ENCODE measurements around the gene ATP10A.
A peak's percentile ranks its signal among the peaks of the same experiment; 100 is the strongest.
"Not testable (repeated sequence)": the region's sequence is repeated elsewhere in the genome, so short reads cannot be mapped to it uniquely, and the experiment has no call there.

The ATP10A gene

GRCh38 chr15:25643120-25643519 lies 220.0 kb downstream of the ATP10A start:
- Histone ChIP-seq H3K9me3 (replicated peaks in 1 of 2; ENCODE audit: control insufficient read depth in 2 of 2, insufficient read depth in 1 of 2, low read depth in 1 of 2, low read length in 2 of 2) (peaks cover 0 to 3% of the 10 kb centered on the region in 2 donors), H3K23ac (ENCODE audit: low read depth, low read length, poor library complexity) (no peak overlapping the region), H3K4me3 (ENCODE audit: low read length in 2 of 2) (no peak overlapping the region), H3K4me1 (ENCODE audit: control insufficient read depth in 2 of 2, insufficient read depth in 1 of 2, low read depth in 1 of 2, low read length in 2 of 2) (peaks cover 24 to 38% of the 10 kb centered on the region in 2 donors), H3K18ac (ENCODE audit: low read length) (no peak overlapping the region), H3K27me3 (ENCODE audit: control insufficient read depth in 3 of 3, insufficient read depth in 3 of 3, low read depth in 1 of 3, low read length in 3 of 3) (no peaks in the 10 kb centered on the region), H3K14ac (ENCODE audit: low read length) (no peak overlapping the region), H3K27ac (replicated peaks; ENCODE audit: low read length) (no peak overlapping the region), H2AFZ (ENCODE audit: low read length) (peak overlapping the region; percentile 78), H3K4me2 (ENCODE audit: insufficient read depth, low read length, poor library complexity, severe bottlenecking) (no peak overlapping the region), H2BK5ac (ENCODE audit: low read length) (no peak overlapping the region), H4K8ac (ENCODE audit: low read depth, low read length) (no peak overlapping the region), H4K91ac (ENCODE audit: low read depth, low read length, poor library complexity) (no peak overlapping the region), H2AK5ac (ENCODE audit: low read depth, low read length) (no peak overlapping the region), H3K79me1 (ENCODE audit: low read depth, low read length) (no peaks in the 10 kb centered on the region), H3K9ac (ENCODE audit: low read depth, low read length, poor library complexity) (no peak overlapping the region), H2BK12ac (ENCODE audit: low read length) (no peak overlapping the region), H3K36me3 (replicated peaks in 1 of 2; ENCODE audit: control insufficient read depth in 2 of 2, insufficient read depth in 2 of 2, low read length in 2 of 2) (no peaks in the 10 kb centered on the region), H2BK15ac (ENCODE audit: low read length) (no peak overlapping the region), H2BK120ac (ENCODE audit: low read depth, low read length) (no peak overlapping the region), H3K4ac (ENCODE audit: low read length) (no peak overlapping the region)
- no CpG with 5 or more reads among the region's 4 CpGs for WGBS, 2 donors (ENCODE audit: extremely low coverage in 2 of 2, insufficient read length in 2 of 2, insufficient replicate concordance in 1 of 2)
- no peak for DNase-seq (ENCODE audit: low spot score)

DNA sequence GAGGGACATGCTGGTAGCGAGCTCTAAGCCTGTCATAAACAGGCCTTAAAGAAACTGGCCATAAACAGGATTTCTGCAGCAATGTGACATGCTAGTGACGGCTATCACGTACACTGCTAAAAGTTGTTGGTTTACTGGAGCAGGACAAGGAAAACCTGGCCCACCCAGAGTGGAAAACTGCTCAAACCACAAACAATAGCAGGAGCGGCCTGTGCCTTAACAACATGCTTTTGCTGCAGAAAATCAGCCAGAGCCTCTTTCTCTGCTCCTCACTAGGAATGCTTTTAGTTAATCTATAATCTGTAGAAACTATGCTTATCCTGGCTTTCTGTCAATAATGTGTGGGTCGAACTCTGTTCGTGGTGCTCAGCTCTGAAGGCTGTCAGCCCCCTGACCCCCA lies 221.4 kb downstream of the ATP10A start:
- H2BK5ac ChIP-seq (ENCODE audit: low read length): no peak overlapping the region
- H2BK12ac ChIP-seq (ENCODE audit: low read length): no peak overlapping the region
- H2BK120ac ChIP-seq (ENCODE audit: low read depth, low read length): no peak overlapping the region
- DNase-seq (ENCODE audit: low spot score): no peak
- H2AK5ac ChIP-seq (ENCODE audit: low read depth, low read length): no peak overlapping the region
- H3K18ac ChIP-seq (ENCODE audit: low read length): no peak overlapping the region
- H2BK15ac ChIP-seq (ENCODE audit: low read length): no peak overlapping the region
- H3K27ac ChIP-seq (replicated peaks; ENCODE audit: low read length): no peak overlapping the region
- H4K8ac ChIP-seq (ENCODE audit: low read depth, low read length): no peak overlapping the region
- no peaks in the 10 kb centered on the region for H3K27me3 ChIP-seq (ENCODE audit: control insufficient read depth in 3 of 3, insufficient read depth in 3 of 3, low read depth in 1 of 3, low read length in 3 of 3)
- peaks cover 0 to 3% of the 10 kb centered on the region in 2 donors for H3K9me3 ChIP-seq (replicated peaks in 1 of 2; ENCODE audit: control insufficient read depth in 2 of 2, insufficient read depth in 1 of 2, low read depth in 1 of 2, low read length in 2 of 2)
- H3K4me1 ChIP-seq (ENCODE audit: control insufficient read depth in 2 of 2, insufficient read depth in 1 of 2, low read depth in 1 of 2, low read length in 2 of 2): peaks cover 24 to 38% of the 10 kb centered on the region in 2 donors
- no peaks in the 10 kb centered on the region for H3K36me3 ChIP-seq (replicated peaks in 1 of 2; ENCODE audit: control insufficient read depth in 2 of 2, insufficient read depth in 2 of 2, low read length in 2 of 2)
- no peak overlapping the region for H3K23ac ChIP-seq (ENCODE audit: low read depth, low read length, poor library complexity)
- no peaks in the 10 kb centered on the region for H3K79me1 ChIP-seq (ENCODE audit: low read depth, low read length)
- H3K4ac ChIP-seq (ENCODE audit: low read length): no peak overlapping the region
- no peak overlapping the region for H3K9ac ChIP-seq (ENCODE audit: low read depth, low read length, poor library complexity)
- H4K91ac ChIP-seq (ENCODE audit: low read depth, low read length, poor library complexity): no peak overlapping the region
- no peak overlapping the region for H3K14ac ChIP-seq (ENCODE audit: low read length)
- H2AFZ ChIP-seq (ENCODE audit: low read length): peak overlapping the region; percentile 72
- WGBS, 2 donors (ENCODE audit: extremely low coverage in 2 of 2, insufficient read length in 2 of 2, insufficient replicate concordance in 1 of 2): no CpG with 5 or more reads among the region's 6 CpGs
- H3K4me2 ChIP-seq (ENCODE audit: insufficient read depth, low read length, poor library complexity, severe bottlenecking): no peak overlapping the region
- H3K4me3 ChIP-seq (ENCODE audit: low read length in 2 of 2): no peak overlapping the region

DNA sequence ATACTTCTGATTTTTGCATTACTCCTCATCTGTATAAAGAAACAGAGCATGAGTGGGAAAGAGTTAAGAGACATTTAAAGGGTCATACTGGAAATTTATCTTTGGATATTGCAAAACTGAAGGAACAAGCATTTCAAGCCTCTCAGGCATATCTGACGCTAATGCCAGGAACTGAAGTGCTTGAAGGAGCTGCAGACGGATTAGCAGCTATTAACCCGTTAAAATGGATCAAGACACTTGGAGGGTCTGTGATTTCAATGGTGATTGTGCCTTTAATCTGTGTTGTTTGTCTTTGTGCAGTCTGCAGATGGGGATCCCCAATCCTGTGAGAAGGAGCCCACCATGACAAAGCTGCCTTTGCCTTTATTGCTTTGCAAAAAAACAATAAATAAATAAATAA lies 221.8 kb downstream of the ATP10A start:
- Histone ChIP-seq H3K9ac (ENCODE audit: low read depth, low read length, poor library complexity) (no peak overlapping the region), H3K18ac (ENCODE audit: low read length) (no peak overlapping the region), H2BK12ac (ENCODE audit: low read length) (no peak overlapping the region), H4K8ac (ENCODE audit: low read depth, low read length) (no peak overlapping the region), H2AFZ (ENCODE audit: low read length) (peak overlapping the region; percentile 72), H3K14ac (ENCODE audit: low read length) (no peak overlapping the region), H3K4me3 (ENCODE audit: low read length in 2 of 2) (no peak overlapping the region), H3K23ac (ENCODE audit: low read depth, low read length, poor library complexity) (no peak overlapping the region), H3K36me3 (replicated peaks in 1 of 2; ENCODE audit: control insufficient read depth in 2 of 2, insufficient read depth in 2 of 2, low read length in 2 of 2) (no peaks in the 10 kb centered on the region), H2AK5ac (ENCODE audit: low read depth, low read length) (no peak overlapping the region), H4K91ac (ENCODE audit: low read depth, low read length, poor library complexity) (no peak overlapping the region), H3K4ac (ENCODE audit: low read length) (no peak overlapping the region), H2BK15ac (ENCODE audit: low read length) (no peak overlapping the region), H2BK120ac (ENCODE audit: low read depth, low read length) (no peak overlapping the region), H2BK5ac (ENCODE audit: low read length) (no peak overlapping the region), H3K4me1 (ENCODE audit: control insufficient read depth in 2 of 2, insufficient read depth in 1 of 2, low read depth in 1 of 2, low read length in 2 of 2) (peaks cover 26 to 38% of the 10 kb centered on the region in 2 donors), H3K27me3 (ENCODE audit: control insufficient read depth in 3 of 3, insufficient read depth in 3 of 3, low read depth in 1 of 3, low read length in 3 of 3) (no peaks in the 10 kb centered on the region), H3K79me1 (ENCODE audit: low read depth, low read length) (no peaks in the 10 kb centered on the region), H3K27ac (replicated peaks; ENCODE audit: low read length) (no peak overlapping the region), H3K4me2 (ENCODE audit: insufficient read depth, low read length, poor library complexity, severe bottlenecking) (no peak overlapping the region), H3K9me3 (replicated peaks in 1 of 2; ENCODE audit: control insufficient read depth in 2 of 2, insufficient read depth in 1 of 2, low read depth in 1 of 2, low read length in 2 of 2) (peaks cover 0 to 3% of the 10 kb centered on the region in 2 donors)
- DNase-seq (ENCODE audit: low spot score): no peak
- WGBS, 2 donors (ENCODE audit: extremely low coverage in 2 of 2, insufficient read length in 2 of 2, insufficient replicate concordance in 1 of 2): no CpG with 5 or more reads among the region's 3 CpGs

GRCh38 chr15:25640959-25641358 lies 222.2 kb downstream of the ATP10A start:
- not testable (repeated sequence) for H2BK5ac ChIP-seq (ENCODE audit: low read length); H3K9ac ChIP-seq (ENCODE audit: low read depth, low read length, poor library complexity); H2BK12ac ChIP-seq (ENCODE audit: low read length); H3K36me3 ChIP-seq (replicated peaks in 1 of 2; ENCODE audit: control insufficient read depth in 2 of 2, insufficient read depth in 2 of 2, low read length in 2 of 2); H3K79me1 ChIP-seq (ENCODE audit: low read depth, low read length); DNase-seq (ENCODE audit: low spot score); H2BK15ac ChIP-seq (ENCODE audit: low read length); H3K18ac ChIP-seq (ENCODE audit: low read length); H3K9me3 ChIP-seq (replicated peaks in 1 of 2; ENCODE audit: control insufficient read depth in 2 of 2, insufficient read depth in 1 of 2, low read depth in 1 of 2, low read length in 2 of 2); H4K8ac ChIP-seq (ENCODE audit: low read depth, low read length); H4K91ac ChIP-seq (ENCODE audit: low read depth, low read length, poor library complexity); H2AFZ ChIP-seq (ENCODE audit: low read length); H3K14ac ChIP-seq (ENCODE audit: low read length); H3K27me3 ChIP-seq (ENCODE audit: control insufficient read depth in 3 of 3, insufficient read depth in 3 of 3, low read depth in 1 of 3, low read length in 3 of 3); H3K4ac ChIP-seq (ENCODE audit: low read length); H3K4me2 ChIP-seq (ENCODE audit: insufficient read depth, low read length, poor library complexity, severe bottlenecking); H3K23ac ChIP-seq (ENCODE audit: low read depth, low read length, poor library complexity); H2BK120ac ChIP-seq (ENCODE audit: low read depth, low read length); H3K27ac ChIP-seq (replicated peaks; ENCODE audit: low read length); H3K4me3 ChIP-seq (ENCODE audit: low read length in 2 of 2); H2AK5ac ChIP-seq (ENCODE audit: low read depth, low read length)
- WGBS, 2 donors (ENCODE audit: extremely low coverage in 2 of 2, insufficient read length in 2 of 2, insufficient replicate concordance in 1 of 2): no CpG with 5 or more reads among the region's 4 CpGs
- H3K4me1 ChIP-seq (ENCODE audit: control insufficient read depth in 2 of 2, insufficient read depth in 1 of 2, low read depth in 1 of 2, low read length in 2 of 2): peaks cover 27 to 38% of the 10 kb centered on the region in 2 donors
